ENCODE measurements around the gene EXOC5.

EXOC5 gene, protein sequence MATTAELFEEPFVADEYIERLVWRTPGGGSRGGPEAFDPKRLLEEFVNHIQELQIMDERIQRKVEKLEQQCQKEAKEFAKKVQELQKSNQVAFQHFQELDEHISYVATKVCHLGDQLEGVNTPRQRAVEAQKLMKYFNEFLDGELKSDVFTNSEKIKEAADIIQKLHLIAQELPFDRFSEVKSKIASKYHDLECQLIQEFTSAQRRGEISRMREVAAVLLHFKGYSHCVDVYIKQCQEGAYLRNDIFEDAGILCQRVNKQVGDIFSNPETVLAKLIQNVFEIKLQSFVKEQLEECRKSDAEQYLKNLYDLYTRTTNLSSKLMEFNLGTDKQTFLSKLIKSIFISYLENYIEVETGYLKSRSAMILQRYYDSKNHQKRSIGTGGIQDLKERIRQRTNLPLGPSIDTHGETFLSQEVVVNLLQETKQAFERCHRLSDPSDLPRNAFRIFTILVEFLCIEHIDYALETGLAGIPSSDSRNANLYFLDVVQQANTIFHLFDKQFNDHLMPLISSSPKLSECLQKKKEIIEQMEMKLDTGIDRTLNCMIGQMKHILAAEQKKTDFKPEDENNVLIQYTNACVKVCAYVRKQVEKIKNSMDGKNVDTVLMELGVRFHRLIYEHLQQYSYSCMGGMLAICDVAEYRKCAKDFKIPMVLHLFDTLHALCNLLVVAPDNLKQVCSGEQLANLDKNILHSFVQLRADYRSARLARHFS

DNA sequence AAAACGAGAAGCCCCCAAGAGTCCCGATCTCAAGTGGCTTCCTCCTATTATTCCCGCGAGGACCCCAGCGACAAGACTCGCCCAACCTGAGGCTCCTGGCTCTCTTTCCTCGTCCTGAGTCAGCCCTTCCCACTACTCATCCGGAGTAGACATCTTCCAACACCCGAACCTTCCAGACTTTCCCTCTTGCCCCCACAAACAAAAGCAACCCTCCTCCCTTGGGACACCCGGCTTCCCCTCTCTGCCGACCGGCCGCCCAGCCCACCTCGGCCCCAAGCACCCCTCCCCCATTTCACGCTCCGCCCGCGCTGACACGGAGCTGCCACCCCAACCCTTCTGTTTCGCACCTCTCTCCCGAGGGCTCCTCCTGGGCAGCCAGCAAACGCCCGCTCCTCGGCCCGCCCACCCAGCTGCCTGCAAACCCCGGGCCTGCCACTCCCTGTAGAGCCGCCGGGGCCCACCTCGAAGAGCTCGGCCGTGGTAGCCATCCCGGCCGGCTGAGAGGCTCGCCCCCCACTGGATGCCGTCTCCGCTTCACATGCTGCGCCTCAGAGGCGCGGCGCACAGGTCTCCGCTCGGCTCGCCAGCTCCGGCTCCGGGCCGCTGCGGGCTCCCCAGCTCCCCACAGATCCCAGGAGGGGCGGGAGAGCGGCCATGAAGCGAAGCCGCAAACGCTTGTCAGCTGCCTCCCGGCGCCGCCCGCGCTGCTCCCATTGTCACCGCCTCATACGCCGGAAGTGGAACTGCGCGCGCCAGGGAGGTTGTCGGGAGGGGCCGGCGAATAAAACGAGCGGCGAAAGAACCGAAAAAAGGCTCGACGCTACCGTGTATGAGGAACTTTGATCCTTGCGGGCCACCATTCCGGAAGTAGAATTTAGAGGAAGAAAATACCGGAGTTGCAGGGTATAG, at the start of gene EXOC5, which contains the start of gene AP5M1:
Gene EXOC5, minus strand, starts transcription at position 745 of the 909 bp plus-strand sequence. Its CDS starts 257 bp downstream, at position 488.
Gene AP5M1, plus strand, starts transcription at position 811 of the 909 bp plus-strand sequence. CDS start 344 bp downstream, outside the sequence.
- peak; percentile 93 for DNase-seq

DNA sequence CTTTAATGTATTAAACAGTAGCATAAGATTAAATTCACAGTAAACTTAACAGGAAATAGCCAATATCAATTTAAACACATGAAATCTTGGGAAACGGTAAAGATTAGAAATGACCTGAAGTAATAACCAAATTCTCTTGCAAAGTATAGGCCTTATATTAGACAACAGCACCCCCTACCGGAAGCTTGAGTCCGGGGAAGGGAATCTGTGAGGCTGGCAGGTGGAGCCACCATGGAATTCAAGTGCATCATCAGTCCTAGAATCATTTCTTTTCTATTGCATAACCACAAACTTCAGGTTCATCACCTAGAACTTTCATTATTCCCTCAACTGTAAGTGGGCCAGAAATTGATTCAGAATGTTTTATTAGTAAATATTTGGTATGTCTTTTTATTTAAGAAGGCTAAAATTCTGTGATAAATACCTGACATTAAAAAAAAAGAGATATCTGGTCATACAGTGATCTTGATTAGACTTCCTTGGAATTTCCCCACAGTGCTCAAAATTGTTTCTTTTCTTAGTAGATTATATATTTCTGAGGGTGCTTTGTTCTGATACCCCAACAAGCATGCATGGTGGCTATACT, 48.6 kb upstream of the EXOC5 start:
- DNase-seq: peak; percentile 72

DNA sequence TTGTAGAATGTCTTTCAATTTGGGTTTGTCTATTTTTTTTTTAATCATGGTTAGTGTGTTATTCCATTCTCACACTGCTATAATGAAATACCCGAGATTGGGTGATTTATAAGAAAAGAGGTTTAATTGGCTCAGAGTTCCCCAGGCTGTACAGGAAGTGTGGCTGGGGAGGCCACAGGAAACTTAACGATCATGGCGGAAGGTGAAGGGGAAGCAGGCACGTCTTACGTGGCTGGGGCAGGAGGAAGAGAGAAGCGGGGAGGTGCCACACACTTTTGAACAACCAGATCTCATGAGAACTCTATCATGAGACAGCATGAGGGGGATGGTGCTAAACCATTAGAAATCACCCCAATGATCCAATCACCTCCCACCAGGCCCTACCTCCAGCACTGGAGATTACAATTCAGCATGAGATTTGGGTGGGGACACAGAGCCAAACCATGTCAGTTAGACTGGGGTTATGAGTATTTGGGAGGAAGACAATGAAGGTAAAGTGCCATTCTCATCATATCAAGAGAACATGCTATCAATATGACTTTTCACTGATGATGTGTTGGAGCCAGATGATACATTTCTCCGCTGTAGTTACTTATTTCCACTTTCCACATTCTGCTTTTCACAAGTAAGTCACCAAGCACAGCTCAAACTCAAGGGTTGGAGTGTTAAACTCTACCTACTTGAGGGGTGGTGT, 45.8 kb upstream of the EXOC5 start:
- no peak for DNase-seq

DNA sequence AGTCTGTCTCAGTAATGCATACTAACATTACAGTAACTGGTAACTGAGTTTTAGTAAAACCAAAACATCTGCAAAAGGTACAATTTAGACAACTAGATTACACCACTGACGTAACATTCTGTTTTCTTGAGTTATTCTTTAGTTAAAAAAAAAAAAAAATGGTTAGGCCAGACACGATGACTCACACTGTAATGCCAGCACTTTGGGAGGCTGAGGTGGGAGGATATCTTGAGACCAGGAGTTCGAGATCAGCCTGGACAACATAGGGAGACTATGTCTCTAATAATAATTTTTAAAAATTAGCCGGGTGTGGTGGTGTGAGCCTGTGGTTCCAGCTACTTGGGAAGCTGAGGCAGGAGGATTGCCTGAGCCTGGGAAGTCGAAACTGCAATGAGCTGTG, 34.2 kb upstream of the EXOC5 start:
- peak; percentile 4 for DNase-seq

DNA sequence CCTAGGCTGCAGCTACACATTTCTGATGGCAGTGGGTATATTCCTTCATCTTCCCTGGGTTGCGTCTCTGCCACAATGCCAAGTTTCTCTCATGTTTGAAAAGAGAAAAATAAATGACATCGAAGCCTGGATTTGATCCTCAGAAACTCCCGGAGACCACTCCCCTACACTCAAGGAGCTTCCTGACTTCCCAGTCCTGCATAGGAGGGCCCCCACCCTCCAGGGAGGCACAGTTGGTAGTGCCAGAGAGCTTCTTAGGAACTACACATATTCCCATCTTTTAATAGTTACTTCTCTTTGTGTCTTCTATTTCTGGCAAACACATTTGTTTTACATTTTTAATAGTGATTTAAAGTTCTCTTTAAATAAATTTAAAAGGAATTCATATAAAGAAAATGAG, 30.8 kb upstream of the EXOC5 start:
- DNase-seq: no peak

DNA sequence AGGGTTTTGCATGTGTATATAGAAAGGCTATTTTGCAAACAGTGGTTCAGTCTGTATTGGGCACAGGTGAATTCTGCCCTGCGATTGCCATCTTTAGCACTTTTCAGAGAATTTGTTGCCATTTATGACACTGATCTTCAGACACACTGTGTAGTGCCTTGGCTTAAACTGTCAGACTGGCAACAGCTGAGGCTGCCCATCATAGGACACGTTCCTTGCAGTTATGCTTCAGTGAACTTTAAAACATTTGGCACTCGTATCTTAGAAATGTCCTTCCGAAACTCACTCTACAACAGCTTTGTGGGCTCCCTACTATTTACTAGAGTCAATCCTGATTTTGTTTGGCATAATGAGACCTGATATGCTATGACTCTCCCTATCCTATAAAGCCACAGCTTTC, 29.1 kb upstream of the EXOC5 start:
- no peak for DNase-seq

DNA sequence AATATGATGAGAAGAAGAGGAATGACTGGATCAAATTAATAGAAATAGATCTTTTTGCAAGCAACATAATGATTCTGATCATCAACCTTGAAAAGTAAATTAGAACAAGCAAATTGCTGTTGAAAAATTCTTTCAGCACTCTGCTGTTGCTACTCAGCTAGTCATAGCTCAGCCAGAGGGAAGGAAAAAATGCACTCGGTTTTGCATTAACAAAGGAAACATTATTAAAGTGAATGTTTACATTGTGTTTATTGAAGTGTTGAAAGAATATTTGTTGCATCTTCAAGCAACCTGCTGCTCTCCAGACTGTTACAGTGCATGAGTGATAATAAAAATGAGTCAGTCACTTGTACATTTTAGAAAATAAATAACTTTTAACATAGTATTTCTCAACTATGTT, 26.5 kb upstream of the EXOC5 start:
- no peak for DNase-seq

DNA sequence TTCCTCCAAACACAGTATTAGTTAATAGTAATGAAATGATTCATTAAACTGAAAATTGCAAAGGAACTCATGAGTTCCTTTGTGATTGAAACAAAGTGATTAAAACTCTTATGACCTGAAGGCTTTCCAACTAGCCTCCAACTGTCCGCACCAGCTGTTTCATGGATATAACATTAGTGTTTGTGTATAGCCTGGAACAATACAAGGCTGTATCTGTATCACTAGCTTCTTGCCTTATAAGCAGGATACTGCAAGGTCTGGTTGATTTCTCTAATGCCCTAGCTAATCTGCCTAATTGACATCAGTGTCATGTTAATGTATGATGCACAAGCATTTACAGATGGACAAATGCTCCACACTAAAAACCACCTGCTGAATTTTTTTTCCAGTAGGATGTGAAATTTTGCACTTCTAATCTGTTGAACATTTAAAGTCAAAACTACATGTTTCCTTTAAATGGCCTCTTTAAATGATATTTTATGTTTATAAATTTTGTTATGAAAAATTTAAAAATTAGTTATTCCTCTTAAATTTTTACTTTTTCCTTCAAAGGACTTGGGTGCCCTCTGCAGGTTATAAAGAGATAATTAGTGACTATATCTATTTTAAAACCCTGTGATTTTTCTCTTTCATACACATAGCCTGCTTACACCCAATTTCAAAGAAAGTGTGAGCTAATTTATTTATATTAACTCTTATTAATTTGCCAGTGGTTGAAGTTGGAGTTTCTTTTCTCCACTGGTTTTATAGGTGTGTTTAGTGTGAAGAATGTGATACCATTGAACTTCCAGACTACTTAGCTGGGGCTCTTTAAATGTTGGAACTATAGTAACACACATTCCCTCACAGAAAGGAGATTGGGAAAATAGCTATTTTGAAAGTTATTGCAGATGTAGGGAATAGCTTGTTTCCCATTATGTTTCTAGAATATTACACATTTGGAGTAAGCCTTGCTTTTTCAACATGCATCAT, 25.4 kb upstream of the EXOC5 start:
- peak; percentile 8 for DNase-seq

DNA sequence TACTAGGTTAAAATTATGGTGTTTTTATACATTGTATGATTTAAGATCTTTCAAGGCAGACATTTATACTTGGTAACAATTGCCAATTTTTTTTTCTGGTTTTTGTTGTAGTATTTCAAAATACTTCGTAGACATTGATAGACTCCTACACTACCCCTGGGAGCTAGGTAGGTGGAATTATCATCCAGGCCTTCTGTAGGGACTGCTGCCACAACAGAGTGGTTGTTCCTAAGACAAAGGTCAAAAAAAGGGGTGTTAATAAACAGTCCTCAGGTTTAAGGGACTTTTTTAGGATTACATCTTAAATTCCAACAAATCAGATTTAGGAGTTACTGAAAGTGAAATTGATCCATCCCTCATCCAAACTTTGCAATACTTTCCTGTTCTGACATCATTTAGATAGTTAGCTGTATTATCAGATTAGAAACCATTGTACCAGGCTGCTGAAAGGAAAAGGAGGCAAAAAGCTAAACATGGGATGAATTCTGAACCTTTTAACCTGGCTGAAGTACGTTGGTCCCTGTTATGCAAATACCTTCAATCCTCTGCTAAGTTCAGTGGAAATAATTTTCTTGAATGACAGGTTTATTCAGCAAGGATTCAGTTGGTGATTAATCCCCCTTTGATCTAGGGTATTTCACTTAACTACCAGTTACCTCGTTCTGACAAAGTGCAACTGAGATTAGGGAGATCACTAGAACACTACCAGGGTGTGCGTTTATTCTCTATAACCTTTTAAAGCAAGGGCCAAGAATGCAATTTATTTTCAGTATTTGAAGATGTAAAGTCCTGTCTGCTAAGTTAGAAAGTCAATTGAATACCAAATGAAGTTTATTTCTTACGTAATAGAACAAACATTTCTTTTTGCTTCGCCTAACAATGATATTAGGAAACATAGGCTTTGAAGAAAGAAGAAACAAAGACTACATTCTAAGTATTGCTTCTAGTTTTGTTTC, 23.3 kb upstream of the EXOC5 start:
- no peak for DNase-seq

DNA sequence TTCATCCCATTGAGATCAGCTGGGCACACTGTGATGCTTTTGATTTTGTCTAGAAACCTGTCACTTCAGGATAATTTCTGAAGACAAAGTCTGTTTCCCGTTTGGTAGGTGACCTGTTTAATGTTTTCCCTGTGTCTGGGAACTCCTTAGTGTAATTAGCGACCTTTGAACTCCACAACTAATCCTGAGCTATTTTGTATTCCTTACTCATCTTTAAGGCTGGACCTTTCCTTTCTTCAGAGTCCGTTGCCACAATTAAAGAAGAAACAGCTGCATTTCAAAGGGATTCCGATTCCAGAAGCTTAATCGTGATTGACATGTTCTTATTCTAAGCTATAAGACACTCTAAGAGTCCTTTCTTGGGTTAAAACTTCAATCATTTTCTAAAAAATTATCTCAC, 22.0 kb upstream of the EXOC5 start:
- DNase-seq: no peak

DNA sequence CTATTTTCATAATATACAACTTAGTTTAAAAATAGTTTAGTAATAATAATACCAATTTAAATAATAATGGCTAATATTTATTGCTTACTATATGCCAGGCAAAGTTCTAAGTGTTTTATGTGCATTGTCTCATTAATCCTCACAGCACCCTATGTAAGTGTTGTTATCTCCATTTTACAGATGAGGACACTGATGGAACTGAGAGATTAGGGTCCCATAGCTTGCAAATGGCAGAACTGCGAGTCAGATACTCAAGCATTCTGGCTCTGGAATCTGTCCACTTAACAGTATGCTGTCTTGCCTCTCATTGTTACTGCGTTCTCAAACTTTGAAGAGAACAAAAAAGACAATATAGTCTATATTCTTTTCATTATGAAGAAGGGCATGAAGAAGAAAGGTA, 19.0 kb upstream of the EXOC5 start:
- DNase-seq: no peak

DNA sequence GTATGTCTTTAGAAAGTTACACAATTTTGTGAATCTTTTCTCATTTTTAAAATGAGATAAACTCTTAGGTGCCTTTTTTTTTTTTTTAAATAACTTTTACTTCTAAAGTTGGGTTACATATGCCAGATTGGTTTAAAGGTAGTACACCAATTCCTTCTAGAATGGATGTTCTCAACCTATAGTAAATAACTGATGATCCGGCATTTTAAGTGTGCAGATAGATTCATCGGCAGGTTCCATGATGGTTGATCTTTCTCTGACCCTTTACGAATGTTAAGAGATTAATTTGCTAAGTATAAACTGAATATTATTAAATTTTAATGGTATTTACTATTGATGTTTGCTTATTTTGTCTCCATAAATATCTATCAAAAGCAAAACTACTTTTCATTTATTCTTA, 8.4 kb upstream of the EXOC5 start:
- DNase-seq: no peak

DNA sequence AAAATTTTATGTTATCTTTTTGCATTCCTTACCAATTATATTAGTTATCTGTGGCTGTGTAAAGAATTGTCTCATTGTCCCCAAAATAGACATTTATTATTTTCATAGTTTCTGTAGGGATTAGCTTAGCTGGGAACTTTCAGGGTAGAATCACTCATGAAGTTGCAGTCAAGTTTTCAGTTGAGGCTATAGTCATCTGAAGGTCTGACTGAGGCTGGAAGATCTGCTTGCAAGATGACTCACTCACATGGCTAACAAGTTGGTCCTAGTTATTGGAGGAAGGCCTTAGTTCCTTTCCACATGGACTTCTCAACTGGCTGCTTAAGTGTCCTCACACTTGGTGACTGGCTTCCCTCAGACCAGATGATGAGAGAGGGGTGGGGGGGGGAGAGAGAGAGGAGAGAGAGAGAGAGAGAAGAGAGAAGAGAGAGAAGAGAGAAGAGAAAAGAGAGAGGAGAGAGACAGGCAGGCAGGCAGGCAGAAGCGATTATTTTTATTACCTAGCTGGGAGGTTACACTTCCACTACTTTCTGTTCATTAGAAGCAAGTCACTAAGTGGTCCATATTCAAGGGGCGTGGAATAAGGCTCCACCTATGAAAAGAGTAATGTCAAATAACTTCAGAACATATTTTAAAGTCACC, 6.4 kb upstream of the EXOC5 start:
- DNase-seq: no peak

DNA sequence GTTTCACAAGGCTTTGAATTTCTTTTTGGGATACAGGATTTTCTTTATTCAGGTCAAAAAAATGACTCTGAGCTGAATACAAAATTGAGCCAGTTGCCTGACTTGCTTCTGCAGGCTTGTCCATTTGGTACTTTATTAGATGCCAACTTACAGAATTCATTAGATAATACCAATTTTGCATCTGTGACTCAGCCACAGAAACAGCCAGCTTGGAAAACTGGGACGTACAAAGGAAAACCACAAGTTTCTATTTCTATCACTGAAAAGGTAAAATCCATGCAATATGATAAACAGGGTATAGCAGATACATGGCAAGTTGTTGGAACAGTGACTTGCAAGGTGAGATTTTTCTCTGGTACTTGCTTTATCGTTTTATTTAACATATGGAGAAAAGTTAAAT, 5.8 kb upstream of the EXOC5 start:
- DNase-seq: no peak

DNA sequence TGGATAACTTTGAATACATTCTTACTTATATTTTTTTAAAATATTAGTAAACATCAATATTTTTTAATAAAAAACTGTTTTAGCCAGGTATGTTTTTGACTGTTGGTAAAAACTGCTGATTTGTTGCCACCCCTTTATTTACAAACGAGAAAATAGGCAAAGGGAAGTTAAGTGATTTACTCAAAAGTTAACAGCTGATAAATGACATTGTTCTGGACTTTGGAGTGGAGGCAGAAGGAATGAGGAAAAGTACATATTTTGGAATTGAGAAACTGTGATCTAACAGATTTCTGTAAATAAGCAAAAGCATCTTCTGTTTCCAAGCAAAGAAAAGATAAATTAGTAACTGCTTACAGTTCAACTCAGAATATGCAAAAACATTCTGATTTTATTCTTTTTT, 4.5 kb upstream of the EXOC5 start:
- no peak for DNase-seq

DNA sequence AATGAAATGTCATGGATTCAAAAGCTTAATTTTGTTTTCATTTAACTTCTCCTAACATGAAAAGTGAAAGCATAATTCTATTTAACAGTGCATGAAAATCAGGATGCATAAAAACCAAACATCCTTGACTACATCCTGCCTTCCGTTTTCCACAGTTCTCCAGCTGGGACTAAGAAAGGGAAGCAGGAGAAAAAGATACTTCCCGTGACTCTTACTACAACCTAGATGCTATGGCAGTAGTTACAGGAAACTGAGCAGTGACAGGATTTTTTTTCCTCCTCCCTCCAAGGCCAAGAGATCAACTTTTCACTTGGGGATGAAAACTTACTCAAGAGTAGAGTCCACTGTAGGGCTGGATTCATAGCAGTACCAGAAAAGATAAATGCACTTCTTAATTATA, 2.6 kb downstream of the EXOC5 start:
- DNase-seq: peak; percentile 19

DNA sequence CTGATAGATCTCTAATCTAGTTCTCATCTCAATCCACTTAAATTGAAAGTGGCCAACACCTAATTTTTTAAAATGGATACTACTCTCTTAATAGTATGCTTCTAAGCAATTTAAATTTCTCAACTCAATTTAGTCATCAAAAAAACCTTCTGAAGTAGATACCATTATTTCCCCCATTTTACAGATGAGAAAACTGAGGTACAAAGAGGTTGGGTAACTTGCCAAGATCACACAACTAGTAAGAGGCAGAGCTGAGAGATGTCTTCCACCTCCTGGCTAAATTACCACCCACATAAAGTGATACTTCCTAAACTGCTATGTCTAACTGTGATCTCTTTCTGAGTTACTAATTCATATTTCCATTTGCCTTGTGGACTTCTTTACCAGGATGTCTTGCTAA, 6.6 kb downstream of the EXOC5 start:
- no peak for DNase-seq

DNA sequence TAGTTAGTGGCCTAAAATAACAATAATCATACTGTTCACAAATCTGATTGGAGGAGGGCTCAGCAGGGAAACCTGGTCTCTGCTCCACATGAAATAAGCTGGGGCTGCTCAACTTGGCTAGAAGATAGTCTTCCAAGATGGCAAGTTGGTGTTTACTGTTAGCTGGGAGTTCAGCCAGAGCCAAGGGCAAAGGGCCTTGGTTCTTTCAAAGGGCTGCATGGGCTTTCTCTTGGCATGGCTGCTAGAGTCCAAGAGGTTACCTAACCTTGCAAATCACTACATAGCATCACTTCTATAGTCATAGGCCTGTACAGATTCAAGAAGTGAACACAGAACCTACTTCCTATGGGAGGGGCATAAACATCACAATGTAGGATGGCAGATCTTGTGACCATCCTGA, 7.1 kb downstream of the EXOC5 start:
- DNase-seq: no peak

DNA sequence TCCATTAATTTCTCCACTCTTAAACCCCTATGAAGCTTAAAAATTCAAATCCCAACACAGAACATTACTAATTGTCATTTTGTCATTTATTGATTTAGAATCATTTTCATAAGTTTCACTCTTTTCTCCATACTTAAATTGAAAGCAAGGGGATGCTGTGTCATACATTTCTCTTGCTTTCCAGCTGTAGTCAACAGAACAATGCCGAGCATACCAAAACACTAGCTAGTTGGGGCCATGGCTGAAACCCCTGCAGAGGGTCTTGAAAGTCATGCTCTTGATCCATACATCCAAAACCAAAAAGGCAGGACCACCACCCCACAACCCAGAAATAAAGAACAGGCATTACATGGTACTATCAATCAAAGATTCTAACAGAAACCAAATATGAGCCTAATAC, 9.0 kb downstream of the EXOC5 start:
- no peak for DNase-seq
